IMR-90 (cell line): ENCODE measurements around the gene KCNH4. TPM values are rescaled to one million over a fixed set of nuclear protein-coding genes. Genes with fewer than 3 reads are reported as not detected.

Experiments
- ATAC-seq: fragments of 200-7000 bp; cut with Tn5 transposase; 2 replicates; pipeline ENCODE4 v1.9.1; 2020; ENCODE audit warnings: low read depth, mild to moderate bottlenecking, moderate library complexity
- BruUV-seq: library from RNA; stranded (reverse); fragments of 400-500 nt; replicated peaks from 2 replicates; lab custom pipeline; 2021; lab: Mats Ljungman, UMichigan
- CTCF ChIA-PET: fragments of 300-600 bp; formaldehyde crosslinking; extraction: SDS; loops from one replicate; lab custom pipeline; 2021; ENCODE audit warnings: antibody characterized with exemption; lab: Yijun Ruan, JAX
- POLR2A ChIA-PET: fragments of 300-600 bp; sonication (Branson Sonifier 250); formaldehyde crosslinking; loops from one replicate; lab custom pipeline; 2022; ENCODE audit warnings: antibody characterized with exemption; ENCODE audit not compliant: unreplicated experiment; lab: Charles Lee
- DNase-seq: peaks from one replicate; pipeline ENCODE4 v3.0.0; 2013
- H2AFZ ChIP-seq: replicated peaks from 2 replicates; pipeline ENCODE3; 2013; ENCODE audit warnings: low read length, mild to moderate bottlenecking; ENCODE audit not compliant: poor library complexity
- H2AK5ac ChIP-seq: 2 replicates; pipeline ENCODE4 v1.6.1; 2013; ENCODE audit warnings: low read depth, low read length, inconsistent platforms
- H2AK9ac ChIP-seq: replicated peaks from 2 replicates; pipeline ENCODE3; 2013; ENCODE audit warnings: mild to moderate bottlenecking, low read depth, low read length, moderate library complexity; ENCODE audit not compliant: poor library complexity
- H2BK120ac ChIP-seq: 2 replicates; pipeline ENCODE4 v1.6.1; 2013; ENCODE audit warnings: low read depth, low read length, inconsistent platforms
- H2BK15ac ChIP-seq: 3 replicates; pipeline ENCODE4 v1.6.1; 2013; ENCODE audit warnings: low read depth, low read length, inconsistent platforms
- H2BK20ac ChIP-seq: 2 replicates; pipeline ENCODE4 v1.6.1; 2013; ENCODE audit warnings: low read depth, mild to moderate bottlenecking, inconsistent platforms, low read length, moderate library complexity
- H2BK5ac ChIP-seq: 2 replicates; pipeline ENCODE4 v1.6.1; 2013; ENCODE audit warnings: mild to moderate bottlenecking, low read depth, low read length, inconsistent platforms; ENCODE audit not compliant: poor library complexity, severe bottlenecking
- H3K14ac ChIP-seq: replicated peaks from 2 replicates; pipeline ENCODE4 v1.6.1; 2013; ENCODE audit warnings: low read depth, low read length, inconsistent platforms
- H3K18ac ChIP-seq: 2 replicates; pipeline ENCODE4 v1.6.1; 2013; ENCODE audit warnings: low read depth, low read length, control low read depth
- H3K23ac ChIP-seq: 2 replicates; pipeline ENCODE4 v1.6.1; 2013; ENCODE audit warnings: low read depth, low read length, inconsistent platforms
- H3K27ac ChIP-seq: 2 replicates; pipeline ENCODE4 v1.5.1; 2013; ENCODE audit warnings: mild to moderate bottlenecking, control low read depth, low read length; ENCODE audit not compliant: insufficient read depth
- H3K27me3 ChIP-seq: 2 replicates; pipeline ENCODE4 v1.6.1; 2013; ENCODE audit warnings: low read length; ENCODE audit not compliant: control insufficient read depth, insufficient read depth
- H3K36me3 ChIP-seq: 2 replicates; pipeline ENCODE4 v1.6.1; 2013; ENCODE audit warnings: low read length, mixed read lengths; ENCODE audit not compliant: control insufficient read depth, insufficient read depth
- H3K4ac ChIP-seq: 2 replicates; pipeline ENCODE4 v1.6.1; 2013; ENCODE audit warnings: low read depth, low read length, inconsistent platforms
- H3K4me1 ChIP-seq: 2 replicates; pipeline ENCODE4 v1.6.1; 2013; ENCODE audit warnings: low read length, mixed read lengths; ENCODE audit not compliant: control insufficient read depth, insufficient read depth
- H3K4me2 ChIP-seq: 2 replicates; pipeline ENCODE4 v1.6.1; 2013; ENCODE audit warnings: low read depth, mild to moderate bottlenecking, control low read depth, low read length, moderate library complexity
- H3K4me3 ChIP-seq: 2 replicates; pipeline ENCODE4 v1.5.1; 2013; ENCODE audit warnings: low read depth, mild to moderate bottlenecking, control low read depth, low read length, moderate library complexity; ENCODE audit not compliant: insufficient read depth
- H3K56ac ChIP-seq: 2 replicates; pipeline ENCODE4 v1.6.1; 2013; ENCODE audit warnings: low read length, inconsistent platforms; ENCODE audit not compliant: insufficient read depth; ENCODE audit errors: extremely low read depth
- H3K79me1 ChIP-seq, 2 experiments: 2 replicates each; pipeline ENCODE4 v1.6.1; 2013; ENCODE audit warnings: low read length in 2 of 2, inconsistent platforms in 1 of 2, low read depth in 1 of 2
- H3K9ac ChIP-seq: 2 replicates; pipeline ENCODE4 v1.6.1; 2013; ENCODE audit warnings: low read depth, low read length, control low read depth
- H3K9me1 ChIP-seq: 2 replicates; pipeline ENCODE4 v1.6.1; 2013; ENCODE audit warnings: low read length, inconsistent platforms; ENCODE audit not compliant: insufficient read depth
- H3K9me3 ChIP-seq: 2 replicates; pipeline ENCODE4 v1.6.1; 2013; ENCODE audit warnings: low read length; ENCODE audit not compliant: control insufficient read depth, insufficient read depth
- H4K20me1 ChIP-seq: 2 replicates; pipeline ENCODE4 v1.6.1; 2013; ENCODE audit warnings: low read length, inconsistent platforms; ENCODE audit not compliant: insufficient read depth
- H4K5ac ChIP-seq: 2 replicates; pipeline ENCODE4 v1.6.1; 2013; ENCODE audit warnings: mild to moderate bottlenecking, low read depth, low read length, control low read depth
- H4K8ac ChIP-seq, 2 experiments: 2 replicates each; pipeline ENCODE4 v1.6.1; 2013; ENCODE audit warnings: low read depth in 2 of 2, low read length in 2 of 2, control low read depth in 1 of 2, inconsistent platforms in 1 of 2
- H4K91ac ChIP-seq: 2 replicates; pipeline ENCODE4 v1.6.1; 2013; ENCODE audit warnings: low read depth, low read length, inconsistent platforms; ENCODE audit not compliant: insufficient read depth
- BHLHE40 ChIP-seq: fragments of 150-350 bp; IDR thresholded peaks from 2 replicates; pipeline ENCODE4 v1.6.1; 2016; ENCODE audit warnings: mild to moderate bottlenecking, low read depth, low read length
- CEBPB ChIP-seq: IDR thresholded peaks from 2 replicates; pipeline ENCODE4 v1.6.1; 2012; ENCODE audit warnings: low read depth, low read length, improper control_type of control experiment
- CHD1 ChIP-seq: IDR thresholded peaks from 2 replicates; pipeline ENCODE4 v1.6.1; 2012; ENCODE audit warnings: low read depth, low read length, improper control_type of control experiment
- ELK1 ChIP-seq: fragments of 150-350 bp; IDR thresholded peaks from 2 replicates; pipeline ENCODE4 v1.6.1; 2016; ENCODE audit warnings: low read depth, mild to moderate bottlenecking, low read length, moderate library complexity, borderline replicate concordance
- FOS ChIP-seq: fragments of 150-350 bp; IDR thresholded peaks from 2 replicates; pipeline ENCODE4 v1.6.1; 2016; ENCODE audit warnings: low read depth, low read length
- MAZ ChIP-seq: IDR thresholded peaks from 2 replicates; pipeline ENCODE4 v1.6.1; 2012; ENCODE audit warnings: low read depth, mild to moderate bottlenecking, low read length, improper control_type of control experiment, moderate library complexity, borderline replicate concordance
- MXI1 ChIP-seq: IDR thresholded peaks from 2 replicates; pipeline ENCODE4 v1.6.1; 2012; ENCODE audit warnings: low read depth, mild to moderate bottlenecking, low read length, moderate library complexity, borderline replicate concordance
- NFE2L2 ChIP-seq: fragments of 150-350 bp; IDR thresholded peaks from 2 replicates; pipeline ENCODE4 v1.6.1; 2016; ENCODE audit warnings: low read depth, mild to moderate bottlenecking, low read length
- POLR2A ChIP-seq: IDR thresholded peaks from 2 replicates; pipeline ENCODE4 v1.6.1; 2012; ENCODE audit warnings: mild to moderate bottlenecking, low read depth, low read length
- RFX5 ChIP-seq: IDR thresholded peaks from 2 replicates; pipeline ENCODE4 v1.8.0; 2012; ENCODE audit warnings: low read depth, mild to moderate bottlenecking, low read length, moderate library complexity
- USF2 ChIP-seq: fragments of 150-350 bp; IDR thresholded peaks from 2 replicates; pipeline ENCODE4 v1.6.1; 2017; ENCODE audit warnings: mild to moderate bottlenecking, antibody characterized with exemption, low read length, low read depth
- WGBS, 2 experiments: methylation state at CpG; one replicate each; pipeline versions ENCODE4 v1.1.5 to v1.1.7; 2013; ENCODE audit warnings: missing lambda C conversion rate in 2 of 2; ENCODE audit not compliant: insufficient read length in 1 of 2; ENCODE audit errors: extremely low coverage in 2 of 2; 5-methylcytosine and 5-hydroxymethylcytosine counted together
- dilution Hi-C: fragments of 300-500 bp; cut with HindIII; formaldehyde crosslinking; loops from one replicate; pipeline ENCODE4 v1.14.3; 2018; ENCODE audit warnings: low sequenced_read_pairs; ENCODE audit not compliant: unreplicated experiment
- in situ Hi-C: fragments of 300-500 bp; cut with MboI; formaldehyde crosslinking; loops from 3 replicates; pipeline ENCODE4 v1.14.3; 2019; ENCODE audit warnings: low sequenced_read_pairs, inconsistent platforms, mixed read lengths
- intact Hi-C: fragments of 100-400 bp; cut with micrococcal nuclease; formaldehyde crosslinking; loops from 2 replicates; pipeline ENCODE4 v1.10.0; 2022
- polyA plus RNA-seq, 3 experiments: library from polyadenylated mRNA; depleted of rRNA; stranded (reverse); fragments of >200 nt; gene quantifications; 2 replicates each; pipeline ENCODE4 v1.2.3, GENCODE V29; 2012; ENCODE audit warnings: low replicate concordance in 1 of 3
- total RNA-seq: library from RNA; depleted of rRNA; stranded (reverse); fragments of >200 nt; gene quantifications from 2 replicates; pipeline ENCODE4 v1.2.3, GENCODE V29; 2012

The KCNH4 gene
- total and polyA plus RNA-seq, 2 of the 4 experiments (the other 2 are of a cell fraction), result 0.03 TPM; not detected in 1

GRCh38 chr17:42120161-42120769 lies 60.7 kb downstream of the KCNH4 start:
- Histone ChIP-seq H2AFZ (peak overlapping the region; percentile 47), H4K20me1 (peaks cover 3% of the 10 kb centered on the region; the same call in 1 of the 2 replicates), H4K91ac (no peak overlapping the region), H2BK120ac (no peak overlapping the region), H3K9ac (peak overlapping the region; percentile 33; the same call in 1 of the 2 replicates), H3K18ac (no peak overlapping the region), H3K27me3 (no peaks in the 10 kb centered on the region), H3K9me3 (no peaks in the 10 kb centered on the region), H3K14ac (no peak overlapping the region), H2AK9ac (peak overlapping the region; percentile 88), H3K27ac (no peak overlapping the region), H3K4me2 (peak overlapping the region; percentile 82), H3K36me3 (peaks cover 29% of the 10 kb centered on the region), H3K79me1 (peaks cover 10 to 12% of the 10 kb centered on the region in 2 experiments; a peak in 3 of 4 replicates), H3K56ac (no peak overlapping the region), H3K4me3 (peak overlapping the region; percentile 46; the same call in 1 of the 2 replicates), H3K4ac (0 out of 2 replicates have a peak overlapping the region, but pooled peaks have one; percentile 30), H3K4me1 (peaks cover 7% of the 10 kb centered on the region), H4K8ac (peak overlapping the region in 1 of 2 experiments; percentile 47; a peak in 2 of 4 replicates), H4K5ac (peak overlapping the region; percentile 20; the same call in 1 of the 2 replicates), H2BK15ac (no peak overlapping the region), H2AK5ac (peak overlapping the region; percentile 66; the same call in 1 of the 2 replicates), H3K23ac (no peak overlapping the region), H3K9me1 (peaks cover 4% of the 10 kb centered on the region; the same call in 1 of the 2 replicates), H2BK5ac (no peak overlapping the region), H2BK20ac (no peak overlapping the region)
- intact Hi-C loops (no loop called here), in situ Hi-C loops (no loop called here), dilution Hi-C loops (no loop called here)
- TF ChIP-seq MXI1 (no peak), RFX5 (no peak), NFE2L2 (no peak), FOS (no peak), ELK1 (no peak), POLR2A (no peak), USF2 (no peak), MAZ (no peak), CHD1 (no peak), BHLHE40 (no peak), CEBPB (no peak)
- ChIA-PET POLR2A (no interaction called here), CTCF (interaction anchor here (0.9 kb wide), 2 partner anchors 19 to 111 kb away, joined by 3 to 6 read pairs; no protein-coding TSS in a partner anchor)
- no peak for DNase-seq
- ATAC-seq, result no peak
- no CpG with 5 or more reads among the region's 7 CpGs for WGBS, 2 experiments
- no TSS peak for BruUV-seq
